Esophagus muscularis mucosa (tissue), 4 donors: ENCODE data around the gene FBXW2. TPM values are rescaled to one million over a fixed set of nuclear protein-coding genes. Genes with fewer than 3 reads are reported as not detected.

ENCODE experiments used
- DNase-seq: peaks from one replicate; pipeline ENCODE4 v3.0.0-alpha.2; 2017; ENCODE audit errors: extremely low spot score
- H3K27ac ChIP-seq, 4 donors: fragments of 200-600 bp; sonication (generic); replicated peaks in 1 of 4; 1 replicate in 3 of 4; 2 replicates in 1 of 4; pipeline ENCODE4 v1.5.1; 2016 to 2019; ENCODE audit warnings: mild to moderate bottlenecking in 1 of 4
- H3K27me3 ChIP-seq, 4 donors: fragments of 200-600 bp; sonication (generic); one replicate each; pipeline versions ENCODE4 v1.5.1 to v1.6.0; 2016 to 2019
- H3K36me3 ChIP-seq, 4 donors: fragments of 200-600 bp; sonication (generic); one replicate each; pipeline ENCODE4 v1.5.1; 2016 to 2019
- H3K4me1 ChIP-seq, 4 donors: fragments of 200-600 bp; sonication (generic); one replicate each; pipeline ENCODE4 v1.5.1; 2016 to 2019
- H3K4me3 ChIP-seq, 4 donors: fragments of 200-600 bp; sonication (generic); 1 replicate in 2 of 4; 2 replicates in 2 of 4; pipeline ENCODE4 v1.5.1; 2016 to 2019; ENCODE audit warnings: mild to moderate bottlenecking in 4 of 4, moderate library complexity in 1 of 4
- H3K9me3 ChIP-seq, 4 donors: fragments of 200-600 bp; sonication (generic); 1 replicate in 3 of 4; 2 replicates in 1 of 4; pipeline ENCODE4 v1.5.1; 2016 to 2019
- CTCF ChIP-seq, 3 experiments: fragments of 200-600 bp in 2 of 3; fragments of 450-650 bp in 1 of 3; sonication (generic) in 2 of 3; IDR thresholded peaks; one replicate each; pipeline ENCODE4 v1.5.1; 2017 to 2019; ENCODE audit warnings: antibody characterized with exemption in 3 of 3, mild to moderate bottlenecking in 2 of 3, moderate library complexity in 1 of 3
- EP300 ChIP-seq: sonication (generic); formaldehyde crosslinking; IDR thresholded peaks from one replicate; pipeline ENCODE4 v1.6.1; 2017; ENCODE audit warnings: antibody characterized with exemption
- POLR2A ChIP-seq: fragments of 450-650 bp; IDR thresholded peaks from one replicate; pipeline ENCODE4 v1.6.1; 2017; ENCODE audit warnings: antibody characterized with exemption, moderate library complexity, mild to moderate bottlenecking, low read depth
- POLR2AphosphoS5 ChIP-seq, 2 donors: sonication (generic); formaldehyde crosslinking; IDR thresholded peaks; one replicate each; pipeline ENCODE4 v1.6.1; 2017; ENCODE audit warnings: antibody characterized with exemption in 2 of 2
- WGBS: methylation state at CpG from one replicate; pipeline ENCODE4 v1.1.5; 2018; 5-methylcytosine and 5-hydroxymethylcytosine counted together
- intact Hi-C: fragments of 100-400 bp; cut with DNase I; formaldehyde crosslinking; loops from one replicate; pipeline ENCODE4 v1.15.1; 2023
- total RNA-seq, 4 donors: library from RNA; depleted of rRNA; stranded (reverse); fragments of >200 nt; gene quantifications; one replicate each; pipeline versions ENCODE4 v1.1.0 to v1.2.1, GENCODE V29; 2016

FBXW2 gene
- total RNA-seq, 4 donors from 2014 or later = 36.9 to 55.9 (median 53.2) TPM

DNA sequence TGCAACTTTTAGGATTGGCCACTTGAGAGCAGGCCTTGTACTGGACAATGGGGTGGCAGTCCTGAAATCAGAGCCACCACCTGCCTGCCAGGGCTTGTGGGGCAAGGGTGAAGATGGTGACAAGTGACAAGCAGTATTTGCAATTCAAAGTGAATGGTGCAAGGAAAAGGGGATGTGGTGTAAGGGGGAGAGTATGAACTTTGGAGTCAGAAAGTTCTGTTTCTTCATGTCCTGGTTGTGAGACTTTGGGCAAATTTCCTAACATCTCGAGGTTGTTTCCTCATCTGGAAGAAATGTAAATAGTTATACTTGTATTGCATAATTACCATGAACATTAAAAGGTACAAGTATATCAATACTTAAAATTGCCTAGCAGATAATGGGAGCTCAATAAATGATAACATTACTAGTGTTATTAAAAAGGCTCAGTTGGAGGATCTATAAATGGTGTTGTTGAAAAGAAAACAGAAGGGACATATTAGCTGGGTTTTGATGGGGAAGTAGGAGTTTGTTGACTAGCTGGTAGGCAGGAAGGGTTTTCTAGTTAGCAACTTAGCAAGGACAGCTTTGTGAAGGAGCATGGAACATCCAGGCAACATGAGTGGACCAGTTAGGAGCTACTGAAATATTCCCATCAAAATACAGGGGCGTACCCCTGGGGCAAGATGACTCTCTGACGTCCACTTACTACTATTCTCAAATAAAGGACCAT, 57.6 kb downstream of the FBXW2 start:
- intact Hi-C loops = no loop called here
- no peak overlapping the region for H3K4me3 ChIP-seq
- peak overlapping the region in 3 of 4 donors; percentile 4 to 50 (median 6) for H3K27ac ChIP-seq
- TF ChIP-seq POLR2AphosphoS5 (IDR thresholded peaks at IDR 0.05) = no peak
- no peak for TF ChIP-seq EP300
- no peak for TF ChIP-seq CTCF (IDR thresholded peaks at IDR 0.05)
- no peak for TF ChIP-seq POLR2A
- H3K36me3 ChIP-seq = no peaks in the 10 kb centered on the region
- H3K9me3 ChIP-seq = no peaks in the 10 kb centered on the region
- no peak for DNase-seq
- no peaks in the 10 kb centered on the region for H3K27me3 ChIP-seq
- WGBS = 70% methylated on average over 3 of the region's 3 CpGs
- H3K4me1 ChIP-seq = peaks cover 8 to 19% (median 11%) of the 10 kb centered on the region in 4 donors

DNA sequence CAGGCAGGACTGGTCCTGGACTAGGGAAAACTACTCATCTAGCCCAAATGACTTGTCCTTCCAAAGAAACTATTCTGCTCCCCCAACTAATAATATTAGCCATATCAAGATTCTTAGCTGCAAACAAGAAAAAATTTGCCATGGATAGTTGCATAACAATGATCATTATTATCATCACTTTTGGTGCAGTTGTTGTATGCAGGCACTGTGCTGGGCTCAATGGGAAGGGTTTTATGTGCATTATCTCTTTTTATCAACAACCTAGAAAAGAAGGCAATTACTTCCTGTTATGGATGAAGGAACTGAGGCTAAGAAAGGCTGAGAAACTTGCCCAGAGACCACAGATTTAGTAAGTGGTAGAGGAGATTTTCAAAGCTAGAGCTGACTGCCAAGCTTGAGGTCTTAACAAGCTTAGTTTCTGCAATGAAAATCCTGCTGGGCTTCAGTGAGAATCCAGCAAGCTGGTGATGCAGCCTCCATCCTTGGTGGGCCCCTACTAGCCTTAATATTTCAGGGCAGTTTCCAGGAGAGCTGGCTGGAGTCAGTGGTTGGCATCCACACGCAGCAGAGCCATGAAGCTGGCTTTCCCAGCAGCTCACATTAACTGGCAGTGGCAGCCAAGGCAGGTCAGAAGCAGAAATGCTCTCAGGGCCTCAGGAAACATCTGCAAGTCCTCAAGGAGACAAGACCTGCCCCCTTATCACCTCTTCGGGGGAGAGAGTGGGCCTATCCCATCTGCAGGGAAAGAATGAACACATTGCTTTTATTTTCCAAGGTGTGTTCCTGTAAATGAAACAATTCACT, 58.4 kb downstream of the FBXW2 start:
- H3K36me3 ChIP-seq = no peaks in the 10 kb centered on the region
- 42% methylated on average over 2 of the region's 2 CpGs for WGBS
- TF ChIP-seq POLR2A = no peak
- TF ChIP-seq POLR2AphosphoS5 (IDR thresholded peaks at IDR 0.05) = no peak
- TF ChIP-seq EP300 = no peak
- no peak for TF ChIP-seq CTCF (IDR thresholded peaks at IDR 0.05)
- H3K4me1 ChIP-seq = peaks cover 8 to 27% (median 15%) of the 10 kb centered on the region in 4 donors
- DNase-seq = no peak
- no peak overlapping the region for H3K4me3 ChIP-seq
- no peaks in the 10 kb centered on the region for H3K9me3 ChIP-seq
- H3K27ac ChIP-seq = peak overlapping the region; percentile 4 to 50 (median 14)
- H3K27me3 ChIP-seq = no peaks in the 10 kb centered on the region
- intact Hi-C loops = no loop called here

- H3K27me3 ChIP-seq = no peaks in the 10 kb centered on the region
- H3K4me3 ChIP-seq = no peak overlapping the region
- intact Hi-C loops = no loop called here
- TF ChIP-seq CTCF (IDR thresholded peaks at IDR 0.05) = no peak
- TF ChIP-seq POLR2AphosphoS5 (IDR thresholded peaks at IDR 0.05) = no peak
- TF ChIP-seq EP300 = no peak
- no peak for TF ChIP-seq POLR2A
- no peaks in the 10 kb centered on the region for H3K36me3 ChIP-seq
- WGBS = 69% methylated on average over 5 of the region's 5 CpGs
- H3K27ac ChIP-seq = no peak overlapping the region
- H3K9me3 ChIP-seq = no peaks in the 10 kb centered on the region
- H3K4me1 ChIP-seq = peaks cover 8 to 32% (median 16%) of the 10 kb centered on the region in 4 donors
- no peak for DNase-seq
Measured at GRCh38 chr9:120733190-120733589, 60.0 kb downstream of the FBXW2 start.

GRCh38 chr9:120730654-120731514, 62.3 kb downstream of the FBXW2 start:
- TF ChIP-seq EP300 = no peak
- peak; percentile 11 to 23 for TF ChIP-seq POLR2AphosphoS5 (IDR thresholded peaks at IDR 0.05)
- no peak for TF ChIP-seq POLR2A
- DNase-seq = no peak
- Histone ChIP-seq H3K36me3 (no peaks in the 10 kb centered on the region), H3K4me3 (no peak overlapping the region), H3K4me1 (peaks cover 8 to 32% (median 16%) of the 10 kb centered on the region in 4 donors), H3K27me3 (no peaks in the 10 kb centered on the region), H3K9me3 (no peaks in the 10 kb centered on the region), H3K27ac (peak overlapping the region in 1 of 4 donors; percentile 27)
- WGBS = 64% methylated on average over 7 of the region's 7 CpGs
- intact Hi-C loops = no loop called here
